Mesenchymal stem cell (in vitro differentiated cells and primary cell): ENCODE measurements around the gene SCYGR4.
A peak's percentile ranks its signal among the peaks of the same experiment; 100 is the strongest.
"Not testable (repeated sequence)": the region's sequence is repeated elsewhere in the genome, so short reads cannot be mapped to it uniquely, and the experiment has no call there.

Experiments used
- DNase-seq: peaks from one replicate; pipeline ENCODE4 v3.0.0-alpha.2; 2013
- H2AFZ ChIP-seq: one replicate; pipeline ENCODE4 v1.6.1; 2013; ENCODE audit warnings: low read depth, mild to moderate bottlenecking, control low read depth, inconsistent platforms, low read length, moderate library complexity
- H2AK5ac ChIP-seq: 2 replicates; pipeline ENCODE4 v1.6.1; 2013; ENCODE audit warnings: low read length, moderate library complexity, mild to moderate bottlenecking, inconsistent platforms; ENCODE audit not compliant: severe bottlenecking
- H2BK120ac ChIP-seq: one replicate; pipeline ENCODE4 v1.6.1; 2013; ENCODE audit warnings: low read depth, mild to moderate bottlenecking, inconsistent platforms, low read length, moderate library complexity
- H2BK12ac ChIP-seq, 2 experiments: one replicate each; pipeline ENCODE4 v1.6.1; 2013; ENCODE audit warnings: inconsistent platforms in 2 of 2, low read length in 2 of 2, mild to moderate bottlenecking in 2 of 2, moderate library complexity in 2 of 2, control low read depth in 1 of 2
- H2BK15ac ChIP-seq: one replicate; pipeline ENCODE4 v1.6.1; 2013; ENCODE audit warnings: mild to moderate bottlenecking, low read depth, inconsistent platforms; ENCODE audit not compliant: poor library complexity, severe bottlenecking
- H2BK5ac ChIP-seq: 2 replicates; pipeline ENCODE4 v1.6.1; 2013; ENCODE audit warnings: low read depth, mild to moderate bottlenecking, low read length, control low read depth, inconsistent platforms; ENCODE audit not compliant: poor library complexity, severe bottlenecking
- H3K14ac ChIP-seq, 2 experiments: one replicate each; pipeline ENCODE4 v1.6.1; 2013; ENCODE audit warnings: inconsistent platforms in 2 of 2, low read length in 2 of 2, control low read depth in 1 of 2, mild to moderate bottlenecking in 1 of 2, moderate library complexity in 1 of 2
- H3K18ac ChIP-seq, 2 experiments: one replicate each; pipeline ENCODE4 v1.6.1; 2013; ENCODE audit warnings: inconsistent platforms in 2 of 2, low read length in 2 of 2, control low read depth in 1 of 2, low read depth in 1 of 2, mild to moderate bottlenecking in 1 of 2
- H3K23ac ChIP-seq, 2 experiments: one replicate each; pipeline ENCODE4 v1.6.1; 2013; ENCODE audit warnings: inconsistent platforms in 2 of 2, low read length in 2 of 2, mild to moderate bottlenecking in 2 of 2, moderate library complexity in 2 of 2, control low read depth in 1 of 2
- H3K27ac ChIP-seq: 2 replicates; pipeline ENCODE4 v1.5.1; 2013; ENCODE audit warnings: mild to moderate bottlenecking, moderate library complexity, low read length, control low read depth, inconsistent platforms; ENCODE audit not compliant: poor library complexity, severe bottlenecking
- H3K27me3 ChIP-seq, 2 experiments: 2 replicates each; pipeline versions ENCODE4 v1.6.1 to v1.7.0; 2013; ENCODE audit warnings: low read length in 2 of 2, mild to moderate bottlenecking in 2 of 2, moderate library complexity in 2 of 2, control low read depth in 1 of 2, inconsistent platforms in 1 of 2; ENCODE audit not compliant: control insufficient read depth in 1 of 2, insufficient read depth in 1 of 2
- H3K36me3 ChIP-seq, 2 experiments: 2 replicates each; pipeline versions ENCODE4 v1.6.1 to v1.7.0; 2013; ENCODE audit warnings: low read length in 2 of 2, control low read depth in 1 of 2, inconsistent platforms in 1 of 2, low read depth in 1 of 2, mild to moderate bottlenecking in 1 of 2; ENCODE audit not compliant: insufficient read depth in 2 of 2, control insufficient read depth in 1 of 2
- H3K4ac ChIP-seq, 2 experiments: one replicate each; pipeline ENCODE4 v1.6.1; 2013; ENCODE audit warnings: inconsistent platforms in 2 of 2, low read length in 2 of 2, mild to moderate bottlenecking in 2 of 2, moderate library complexity in 2 of 2, control low read depth in 1 of 2, low read depth in 1 of 2
- H3K4me1 ChIP-seq: 2 replicates; pipeline ENCODE4 v1.6.1; 2013; ENCODE audit warnings: low read depth, low read length, control low read depth; ENCODE audit not compliant: control insufficient read depth, insufficient read depth
- H3K4me2 ChIP-seq: 2 replicates; pipeline ENCODE4 v1.6.1; 2013; ENCODE audit warnings: low read length, mild to moderate bottlenecking, inconsistent platforms; ENCODE audit not compliant: poor library complexity, severe bottlenecking
- H3K4me3 ChIP-seq, 2 experiments: 2 replicates each; pipeline versions ENCODE4 v1.5.1 to v1.7.0; 2013; ENCODE audit warnings: low read length in 2 of 2, mild to moderate bottlenecking in 2 of 2, control low read depth in 1 of 2, low read depth in 1 of 2; ENCODE audit not compliant: insufficient read depth in 1 of 2
- H3K79me1 ChIP-seq: replicated peaks from 2 replicates; pipeline ENCODE4 v1.6.1; 2013; ENCODE audit warnings: mild to moderate bottlenecking, control low read depth, low read length, inconsistent platforms; ENCODE audit not compliant: poor library complexity, severe bottlenecking
- H3K9ac ChIP-seq: 2 replicates; pipeline ENCODE4 v1.7.0; 2013; ENCODE audit warnings: mild to moderate bottlenecking, low read length, moderate library complexity
- H3K9me3 ChIP-seq: 2 replicates; pipeline ENCODE4 v1.7.0; 2013; ENCODE audit warnings: mild to moderate bottlenecking, low read length; ENCODE audit not compliant: control insufficient read depth
- H4K8ac ChIP-seq: one replicate; pipeline ENCODE4 v1.6.1; 2013; ENCODE audit warnings: inconsistent platforms, mild to moderate bottlenecking, low read length, moderate library complexity
- H4K91ac ChIP-seq: one replicate; pipeline ENCODE4 v1.6.1; 2013; ENCODE audit warnings: mild to moderate bottlenecking, low read length, inconsistent platforms
- whole genome bisulfite sequencing: methylation state at CpG from one replicate; pipeline ENCODE4 v1.1.7; 2013; ENCODE audit warnings: mixed read lengths; 5-methylcytosine and 5-hydroxymethylcytosine counted together

SCYGR4 gene

GRCh38 chr2:227597998-227598397 is 19.3 kb upstream of the SCYGR4 start:
- Histone ChIP-seq H3K4ac (no peak overlapping the region), H3K18ac (no peak overlapping the region), H3K9ac (no peak overlapping the region), H3K9me3 (no peaks in the 10 kb centered on the region), H3K4me1 (peaks cover 2% of the 10 kb centered on the region), H3K36me3 (no peaks in the 10 kb centered on the region), H2AFZ (no peak overlapping the region), H2AK5ac (no peak overlapping the region), H2BK120ac (no peak overlapping the region), H3K14ac (no peak overlapping the region), H2BK5ac (no peak overlapping the region), H3K79me1 (no peaks in the 10 kb centered on the region), H3K27me3 (no peaks in the 10 kb centered on the region), H2BK12ac (no peak overlapping the region), H3K4me2 (no peak overlapping the region), H4K8ac (no peak overlapping the region), H3K23ac (no peak overlapping the region), H4K91ac (no peak overlapping the region), H2BK15ac (no peak overlapping the region), H3K4me3 (no peak overlapping the region), H3K27ac (no peak overlapping the region)
- 42% methylated on average over 4 of the region's 4 CpGs for WGBS
- no peak for DNase-seq

- H3K9ac ChIP-seq, H3K4ac ChIP-seq, H3K9me3 ChIP-seq, H2BK12ac ChIP-seq, H3K4me1 ChIP-seq, H2BK5ac ChIP-seq, H2BK120ac ChIP-seq, H3K27ac ChIP-seq, H3K4me2 ChIP-seq, H3K79me1 ChIP-seq, H4K91ac ChIP-seq, H4K8ac ChIP-seq, H3K18ac ChIP-seq, H2AK5ac ChIP-seq, H3K36me3 ChIP-seq, H2BK15ac ChIP-seq, DNase-seq, H3K23ac ChIP-seq, H3K4me3 ChIP-seq, H3K27me3 ChIP-seq: not testable (repeated sequence)
- peak within 1 kb of the TSS in 1 of 2 experiments; percentile 75 for H3K14ac ChIP-seq
- H2AFZ ChIP-seq: peak within 1 kb of the TSS; percentile 31
- 88% methylated on average over 9 of the region's 16 CpGs for WGBS
These were observed 18.3 kb upstream of the SCYGR4 start, which contains the start of gene SCYGR2 for GRCh38 chr2:227598835-227599503. SCYGR2 (plus strand) TSS chr2:227598893; CDS start chr2:227598893, 0 bp downstream.

- H3K23ac ChIP-seq: no peak overlapping the region
- no peak overlapping the region for H3K27ac ChIP-seq
- H4K8ac ChIP-seq: no peak overlapping the region
- H3K79me1 ChIP-seq: no peaks in the 10 kb centered on the region
- no peak overlapping the region for H4K91ac ChIP-seq
- no peak overlapping the region for H3K4ac ChIP-seq
- H3K4me3 ChIP-seq: no peak overlapping the region
- H3K36me3 ChIP-seq: no peaks in the 10 kb centered on the region
- H2AFZ ChIP-seq: no peak overlapping the region
- H2BK5ac ChIP-seq: no peak overlapping the region
- H3K9me3 ChIP-seq: no peaks in the 10 kb centered on the region
- peaks cover 2% of the 10 kb centered on the region for H3K4me1 ChIP-seq
- H2BK12ac ChIP-seq: no peak overlapping the region
- no peak overlapping the region for H3K18ac ChIP-seq
- no peak overlapping the region for H3K4me2 ChIP-seq
- WGBS: no CpG with 5 or more reads among the region's 3 CpGs
- H2BK120ac ChIP-seq: no peak overlapping the region
- H2BK15ac ChIP-seq: no peak overlapping the region
- H3K27me3 ChIP-seq: no peaks in the 10 kb centered on the region
- no peak overlapping the region for H3K9ac ChIP-seq
- no peak overlapping the region for H3K14ac ChIP-seq
- no peak overlapping the region for H2AK5ac ChIP-seq
- DNase-seq: no peak
These were observed 14.9 kb upstream of the SCYGR4 start for GRCh38 chr2:227602358-227602757.

GRCh38 chr2:227606476-227606875 is 10.8 kb upstream of the SCYGR4 start:
- Histone ChIP-seq H4K91ac (no peak overlapping the region), H3K18ac (no peak overlapping the region), H3K9ac (no peak overlapping the region), H2BK5ac (no peak overlapping the region), H2AK5ac (no peak overlapping the region), H2AFZ (no peak overlapping the region), H3K79me1 (no peaks in the 10 kb centered on the region), H2BK15ac (no peak overlapping the region), H2BK12ac (no peak overlapping the region), H3K4me1 (no peaks in the 10 kb centered on the region), H3K27me3 (no peaks in the 10 kb centered on the region), H3K9me3 (no peaks in the 10 kb centered on the region), H2BK120ac (no peak overlapping the region), H3K14ac (no peak overlapping the region), H3K4ac (no peak overlapping the region), H3K23ac (no peak overlapping the region), H3K36me3 (no peaks in the 10 kb centered on the region), H4K8ac (no peak overlapping the region), H3K27ac (no peak overlapping the region), H3K4me2 (no peak overlapping the region), H3K4me3 (no peak overlapping the region)
- no peak for DNase-seq
- 92% methylated on average over 1 of the region's 1 CpG for WGBS
